Skeletal muscle tissue (tissue), 4 donors: Measurements from ENCODE around the gene HS6ST2. TPM values are rescaled to one million over a fixed set of nuclear protein-coding genes. Genes with fewer than 3 reads are reported as not detected.

Source experiments
- H3K27ac ChIP-seq: one replicate; pipeline ENCODE4 v1.7.0; 2013; ENCODE audit warnings: mild to moderate bottlenecking, low read depth, low read length, inconsistent platforms
- H3K27me3 ChIP-seq, 3 donors: one replicate each; pipeline ENCODE4 v1.7.0; 2013; ENCODE audit warnings: low read length in 3 of 3; ENCODE audit not compliant: control insufficient read depth in 3 of 3, insufficient read depth in 3 of 3
- H3K36me3 ChIP-seq, 3 donors: one replicate each; pipeline ENCODE4 v1.7.0; 2013; ENCODE audit warnings: low read length in 3 of 3; ENCODE audit not compliant: control insufficient read depth in 3 of 3, insufficient read depth in 3 of 3
- H3K4me1 ChIP-seq, 3 donors: one replicate each; pipeline ENCODE4 v1.7.0; 2013; ENCODE audit warnings: low read length in 3 of 3, mild to moderate bottlenecking in 3 of 3; ENCODE audit not compliant: control insufficient read depth in 3 of 3, insufficient read depth in 3 of 3
- H3K4me3 ChIP-seq, 3 donors: one replicate each; pipeline ENCODE4 v1.7.0; 2013; ENCODE audit warnings: low read length in 3 of 3
- H3K9ac ChIP-seq, 3 donors: one replicate each; pipeline ENCODE4 v1.7.0; 2013; ENCODE audit warnings: low read length in 3 of 3, mild to moderate bottlenecking in 3 of 3, moderate library complexity in 2 of 3, low read depth in 1 of 3
- H3K9me3 ChIP-seq, 3 donors: one replicate each; pipeline ENCODE4 v1.7.0; 2013; ENCODE audit warnings: low read length in 3 of 3; ENCODE audit not compliant: control insufficient read depth in 3 of 3
- total RNA-seq: library from RNA; depleted of rRNA; stranded (reverse); fragments of >200 nt; gene quantifications from one replicate; pipeline ENCODE4 v1.2.3, GENCODE V29; 2014
- donor health status: Osteomylitis.

HS6ST2 gene
- total RNA-seq, 1 donor from 2014 or later, result 19.8 TPM

DNA sequence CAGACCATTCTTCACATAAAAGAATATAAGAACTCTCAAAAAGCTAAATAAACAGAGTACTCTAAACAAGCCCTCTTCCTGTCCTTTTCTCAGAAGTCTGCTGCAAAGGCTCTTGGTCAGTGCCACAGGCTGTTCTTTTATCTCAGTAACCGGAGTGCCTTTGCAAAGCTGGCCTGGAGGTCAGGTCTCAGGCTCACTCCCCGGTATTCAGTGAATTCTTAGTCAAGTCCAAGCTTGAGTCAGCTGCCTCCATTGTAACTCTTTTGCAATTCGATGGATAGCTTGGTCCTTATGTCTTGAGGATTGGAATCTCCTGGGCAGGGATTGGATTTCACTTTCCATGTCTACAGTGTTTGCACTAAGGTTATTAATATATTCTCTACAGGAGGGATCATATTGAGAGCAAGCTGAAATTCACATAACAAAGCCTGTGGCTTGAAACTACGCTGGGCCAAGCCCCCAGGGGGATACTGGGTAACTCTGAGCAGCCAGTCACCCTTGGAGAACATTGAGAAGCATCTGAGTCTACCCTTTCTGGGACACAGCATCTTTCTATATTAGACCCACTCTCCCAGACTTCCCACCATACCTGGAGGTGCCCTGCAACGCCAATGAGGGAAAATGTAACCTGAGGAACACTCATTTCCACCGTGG lies 10.0 kb upstream of the HS6ST2 start:
- no peaks in the 10 kb centered on the region for H3K36me3 ChIP-seq
- H3K9me3 ChIP-seq, result no peaks in the 10 kb centered on the region
- H3K4me1 ChIP-seq, result peaks cover 0 to 6% (median 3%) of the 10 kb centered on the region in 3 donors
- H3K27me3 ChIP-seq, result peaks cover 0 to 8% (median 0%) of the 10 kb centered on the region in 3 donors
- no peak overlapping the region for H3K4me3 ChIP-seq
- no peak overlapping the region for H3K9ac ChIP-seq
- no peak overlapping the region for H3K27ac ChIP-seq

DNA sequence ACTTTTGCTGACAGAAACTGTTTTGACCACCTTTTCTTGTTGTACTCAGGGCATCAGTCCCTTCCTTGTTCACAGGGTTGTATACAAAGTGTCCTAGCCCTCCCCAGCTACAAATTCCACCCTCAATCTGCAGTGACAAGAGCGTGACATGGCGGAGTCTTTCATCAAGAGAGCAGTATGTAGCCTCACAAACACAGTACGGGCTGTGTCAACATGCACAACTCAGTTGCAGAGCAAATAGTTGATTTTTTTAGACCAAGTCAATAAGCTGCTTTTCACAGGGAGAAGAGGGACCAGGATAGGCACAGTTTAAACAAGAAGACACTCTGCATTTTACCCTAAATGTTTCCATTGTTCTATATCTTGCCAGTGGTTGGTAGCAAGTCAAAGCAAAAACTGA lies 8.6 kb upstream of the HS6ST2 start:
- peaks cover 0 to 4% (median 0%) of the 10 kb centered on the region in 3 donors for H3K27me3 ChIP-seq
- no peak overlapping the region for H3K4me3 ChIP-seq
- H3K27ac ChIP-seq, result no peak overlapping the region
- H3K4me1 ChIP-seq, result peaks cover 0 to 6% (median 3%) of the 10 kb centered on the region in 3 donors
- H3K9ac ChIP-seq, result no peak overlapping the region
- no peaks in the 10 kb centered on the region for H3K9me3 ChIP-seq
- H3K36me3 ChIP-seq, result no peaks in the 10 kb centered on the region

DNA sequence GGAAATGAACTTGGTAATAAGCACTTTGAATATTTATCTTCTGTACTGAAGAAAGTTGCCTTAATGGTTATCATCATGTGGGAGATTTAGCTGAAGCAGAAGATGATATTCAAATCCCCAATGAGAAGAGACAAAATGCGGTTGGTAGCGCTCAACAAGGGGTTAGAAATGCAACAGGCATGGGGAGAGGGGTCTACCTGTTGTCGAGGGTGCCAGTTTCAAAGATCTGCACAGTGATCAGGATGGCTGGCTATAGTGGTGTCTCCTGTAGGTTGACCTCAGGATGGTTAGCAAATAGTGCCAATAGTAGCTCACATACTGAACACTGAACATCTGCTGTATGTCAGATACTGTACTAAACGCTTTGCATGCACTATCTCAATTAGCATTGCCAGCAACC lies 7.0 kb upstream of the HS6ST2 start:
- Histone ChIP-seq H3K27me3 (peaks cover 0 to 13% (median 0%) of the 10 kb centered on the region in 3 donors), H3K9ac (no peak overlapping the region), H3K36me3 (no peaks in the 10 kb centered on the region), H3K27ac (no peak overlapping the region), H3K4me3 (no peak overlapping the region), H3K4me1 (peaks cover 0 to 6% (median 3%) of the 10 kb centered on the region in 3 donors), H3K9me3 (no peaks in the 10 kb centered on the region)

DNA sequence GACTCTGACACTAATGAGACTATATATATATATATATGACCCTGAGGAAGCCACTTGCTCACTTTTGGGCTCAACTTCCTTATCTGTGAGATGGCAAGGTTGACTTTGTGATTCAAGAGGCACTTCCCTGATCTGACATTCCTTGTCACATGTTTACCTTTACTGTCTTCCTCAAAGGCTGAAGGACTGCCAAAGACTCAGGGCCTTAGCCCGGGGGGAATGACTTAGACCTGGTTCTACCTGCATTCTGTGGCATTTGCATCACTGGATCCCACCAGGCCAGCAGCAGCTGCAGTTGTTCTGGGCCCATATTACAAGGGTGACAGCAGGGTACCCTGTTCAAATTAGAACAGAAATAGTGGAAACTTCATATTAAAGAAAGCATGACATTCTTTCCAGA lies 3.1 kb upstream of the HS6ST2 start:
- Histone ChIP-seq H3K9ac (no peak overlapping the region), H3K36me3 (no peaks in the 10 kb centered on the region), H3K9me3 (no peaks in the 10 kb centered on the region), H3K4me3 (no peak overlapping the region), H3K27me3 (peaks cover 4 to 31% (median 10%) of the 10 kb centered on the region in 3 donors), H3K27ac (no peak overlapping the region), H3K4me1 (peaks cover 0 to 12% (median 6%) of the 10 kb centered on the region in 3 donors)

DNA sequence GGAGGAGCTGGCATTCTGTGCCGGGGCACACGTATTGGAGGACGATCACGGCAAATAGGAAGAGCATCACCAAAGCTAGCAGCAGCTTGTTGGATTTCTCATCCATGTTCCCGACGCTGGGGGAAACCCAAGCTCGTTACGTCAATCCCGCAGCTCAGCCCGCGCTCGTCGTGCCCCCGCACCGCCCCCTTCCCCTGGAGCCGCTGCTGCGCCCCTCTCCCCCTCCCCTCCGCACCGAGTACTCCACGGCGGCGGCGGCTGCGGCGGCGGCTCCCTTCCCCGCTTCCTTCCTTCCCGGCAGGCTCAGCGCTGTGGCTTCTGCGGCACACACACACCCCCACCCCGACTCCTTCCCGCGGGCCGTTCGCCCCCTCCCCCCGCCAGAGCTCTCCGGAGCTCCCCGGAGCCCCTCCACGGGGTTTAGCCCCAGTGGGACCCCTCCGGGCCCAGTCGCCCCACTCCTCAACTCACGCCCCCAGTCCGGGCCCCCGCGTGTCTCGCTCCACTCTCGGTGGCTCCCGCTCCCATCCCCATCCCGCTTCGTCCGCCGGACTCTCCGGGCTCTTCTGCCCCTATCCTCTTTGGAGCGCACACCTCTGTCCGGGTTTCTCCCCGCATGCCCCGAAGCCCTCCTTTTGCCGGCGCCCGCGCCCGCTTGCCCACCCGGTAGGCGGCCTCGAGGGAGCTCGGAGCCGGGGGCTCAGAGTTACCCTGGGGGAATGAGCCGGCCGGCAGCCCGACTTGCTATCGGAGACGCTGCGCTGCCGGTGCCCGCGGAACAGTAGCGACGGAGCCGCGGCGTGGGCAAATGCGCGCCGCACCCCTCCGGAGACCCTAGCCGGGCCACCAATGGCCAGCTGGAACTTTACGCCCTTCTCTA lies 978 bp downstream of the HS6ST2 start:
- Histone ChIP-seq H3K27me3 (peaks cover 7 to 38% (median 10%) of the 10 kb centered on the region in 3 donors), H3K4me3 (peak overlapping the region; percentile 48 to 56 (median 52)), H3K4me1 (peaks cover 4 to 12% (median 6%) of the 10 kb centered on the region in 3 donors), H3K9me3 (no peaks in the 10 kb centered on the region), H3K27ac (no peak overlapping the region), H3K9ac (peak overlapping the region in 1 of 3 donors; percentile 40), H3K36me3 (no peaks in the 10 kb centered on the region)

DNA sequence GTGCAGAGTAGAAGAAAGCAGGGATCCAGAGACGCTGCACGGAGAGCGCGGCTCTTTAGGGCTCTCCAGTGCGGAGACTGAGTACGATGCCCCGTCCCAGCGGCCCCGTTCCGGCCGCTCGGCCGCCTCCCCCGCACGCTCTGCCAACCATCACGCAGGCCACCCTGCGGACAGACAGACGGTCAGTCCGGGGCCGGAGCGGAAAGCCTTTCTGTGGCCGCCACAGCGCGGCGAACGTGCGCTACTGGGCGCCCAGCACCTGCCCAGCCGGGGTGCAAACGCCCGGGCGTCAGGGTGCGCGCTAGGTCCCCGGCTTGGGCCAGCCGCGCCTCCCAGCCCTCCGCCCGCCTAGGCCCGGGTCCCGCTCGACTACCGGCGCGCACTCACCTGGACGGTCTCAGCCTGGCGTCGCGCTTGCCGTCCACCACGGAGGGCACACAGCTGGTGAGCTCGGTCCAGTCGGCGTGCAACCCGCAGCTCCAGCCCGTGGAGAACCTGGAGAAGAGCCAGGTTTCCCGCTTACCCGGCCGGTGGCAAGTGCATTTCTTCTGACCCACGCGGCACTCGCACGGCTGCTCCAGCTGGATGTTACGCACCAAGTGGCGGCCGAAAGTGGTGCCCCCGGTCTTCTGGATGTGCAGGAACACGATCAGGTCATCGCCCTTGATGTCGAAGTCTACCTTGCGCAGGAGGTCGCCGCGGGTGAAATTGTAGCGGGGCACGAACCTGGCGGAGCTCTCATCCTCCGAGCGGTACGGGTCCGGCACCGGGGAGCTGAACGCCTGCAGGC lies 1.8 kb downstream of the HS6ST2 start:
- H3K4me3 ChIP-seq, result peak overlapping the region; percentile 48 to 56 (median 52)
- H3K9me3 ChIP-seq, result no peaks in the 10 kb centered on the region
- no peak overlapping the region for H3K27ac ChIP-seq
- H3K4me1 ChIP-seq, result peaks cover 4 to 12% (median 6%) of the 10 kb centered on the region in 3 donors
- H3K27me3 ChIP-seq, result peaks cover 7 to 38% (median 10%) of the 10 kb centered on the region in 3 donors
- H3K36me3 ChIP-seq, result no peaks in the 10 kb centered on the region
- peak overlapping the region in 1 of 3 donors; percentile 33 for H3K9ac ChIP-seq

DNA sequence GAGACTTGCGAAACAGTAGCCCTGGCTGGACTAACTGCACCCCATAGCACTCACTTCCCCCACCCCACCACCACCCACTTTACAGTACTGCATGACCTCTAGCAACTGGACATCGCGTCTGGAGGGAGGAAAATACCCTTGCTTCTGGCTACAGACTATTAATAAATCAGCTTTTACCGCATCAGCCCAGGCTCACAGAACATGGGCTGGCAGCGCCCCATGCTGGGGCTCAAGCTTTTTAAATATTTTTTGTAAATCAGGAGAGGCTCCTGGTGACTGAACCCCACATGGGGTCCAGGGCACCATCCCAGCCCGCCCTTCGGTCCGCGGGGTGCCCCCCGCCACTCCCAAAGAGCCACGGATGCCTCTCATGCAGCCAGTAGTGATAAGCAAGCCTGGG lies 2.7 kb downstream of the HS6ST2 start:
- H3K9me3 ChIP-seq, result no peaks in the 10 kb centered on the region
- no peaks in the 10 kb centered on the region for H3K36me3 ChIP-seq
- H3K4me1 ChIP-seq, result peaks cover 4 to 12% (median 6%) of the 10 kb centered on the region in 3 donors
- no peak overlapping the region for H3K9ac ChIP-seq
- no peak overlapping the region for H3K27ac ChIP-seq
- H3K4me3 ChIP-seq, result peak overlapping the region in 1 of 3 donors; percentile 48
- H3K27me3 ChIP-seq, result peaks cover 7 to 35% (median 10%) of the 10 kb centered on the region in 3 donors

DNA sequence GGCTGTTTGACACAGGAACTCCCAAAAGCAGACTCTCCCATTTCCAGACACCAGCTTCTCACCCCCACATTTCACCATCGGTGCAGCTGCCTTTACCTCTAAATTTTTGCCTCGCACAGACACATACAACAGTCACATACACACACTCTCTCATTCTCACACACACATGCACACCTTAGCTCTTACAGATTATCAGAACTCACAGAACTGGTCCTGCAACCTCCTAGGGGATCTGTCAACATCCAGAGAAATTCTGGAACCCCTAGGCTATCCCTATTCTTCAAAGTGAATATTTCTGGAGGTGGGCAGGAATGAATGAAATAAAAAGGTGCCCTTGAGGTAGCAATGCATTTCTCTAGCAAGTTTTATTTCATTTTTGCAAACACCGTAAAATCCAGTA lies 4.1 kb downstream of the HS6ST2 start:
- peaks cover 5 to 22% (median 7%) of the 10 kb centered on the region in 3 donors for H3K27me3 ChIP-seq
- no peaks in the 10 kb centered on the region for H3K9me3 ChIP-seq
- H3K9ac ChIP-seq, result no peak overlapping the region
- no peak overlapping the region for H3K27ac ChIP-seq
- peaks cover 4 to 12% (median 6%) of the 10 kb centered on the region in 3 donors for H3K4me1 ChIP-seq
- H3K4me3 ChIP-seq, result no peak overlapping the region
- H3K36me3 ChIP-seq, result no peaks in the 10 kb centered on the region

DNA sequence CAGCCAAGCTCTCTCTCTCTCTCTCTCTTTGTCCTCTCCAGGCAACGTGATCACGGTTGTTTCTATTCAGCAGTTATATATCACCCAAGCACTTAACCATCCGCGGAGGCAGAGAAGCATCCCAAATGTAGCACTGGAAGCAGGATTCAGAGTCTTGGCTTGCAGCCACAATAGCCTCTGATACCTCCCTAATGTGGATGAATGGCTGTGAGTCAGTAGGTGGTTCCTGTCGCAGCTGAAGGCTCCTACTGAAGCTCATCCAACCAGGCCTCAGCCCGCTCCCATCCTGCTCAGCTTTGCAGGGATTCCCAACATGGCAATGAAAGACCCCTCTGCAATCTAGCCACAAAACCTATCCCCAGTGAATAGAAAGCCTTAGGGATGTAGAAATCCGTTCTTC lies 5.1 kb downstream of the HS6ST2 start:
- Histone ChIP-seq H3K4me3 (no peak overlapping the region), H3K9ac (no peak overlapping the region), H3K36me3 (no peaks in the 10 kb centered on the region), H3K4me1 (peaks cover 4 to 12% (median 6%) of the 10 kb centered on the region in 3 donors), H3K27ac (no peak overlapping the region), H3K9me3 (no peaks in the 10 kb centered on the region), H3K27me3 (peaks cover 0 to 15% (median 3%) of the 10 kb centered on the region in 3 donors)
